OCI-LY1 (cell line): ENCODE results near the gene GRAMD1B.

ENCODE experiments used
- H2AFZ ChIP-seq: fragments of 200-600 bp; sonication (generic), shearing (Covaris generic); 2 replicates; pipeline ENCODE4 v1.6.0; 2014; ENCODE audit warnings: antibody characterized with exemption, mild to moderate bottlenecking, low read length
- H3F3A ChIP-seq: fragments of 200-600 bp; sonication (generic), shearing (Covaris generic); 2 replicates; pipeline ENCODE4 v1.6.0; 2014; ENCODE audit warnings: mild to moderate bottlenecking, antibody characterized with exemption, low read length, moderate library complexity; ENCODE audit not compliant: insufficient read depth
- H3K27ac ChIP-seq: fragments of 200-600 bp; sonication (generic); 2 replicates; pipeline ENCODE4 v1.5.1; 2014; ENCODE audit warnings: low read length, mixed run types, mild to moderate bottlenecking, low read depth; ENCODE audit not compliant: poor library complexity, severe bottlenecking
- H3K27me3 ChIP-seq: fragments of 200-600 bp; sonication (generic); 2 replicates; pipeline ENCODE4 v1.6.0; 2014; ENCODE audit warnings: antibody characterized with exemption, mild to moderate bottlenecking, low read length, moderate library complexity; ENCODE audit not compliant: insufficient read depth
- H3K36me3 ChIP-seq: fragments of 200-600 bp; sonication (generic); 2 replicates; pipeline ENCODE4 v1.6.1; 2014; ENCODE audit warnings: mild to moderate bottlenecking, antibody characterized with exemption, low read length, moderate library complexity, mixed read lengths; ENCODE audit not compliant: insufficient read depth
- H3K4me1 ChIP-seq: fragments of 200-600 bp; sonication (generic); 2 replicates; pipeline ENCODE4 v1.5.1; 2014; ENCODE audit warnings: mild to moderate bottlenecking, low read length, moderate library complexity; ENCODE audit not compliant: insufficient read depth, severe bottlenecking
- H3K4me2 ChIP-seq: fragments of 200-600 bp; sonication (generic), shearing (Covaris generic); 2 replicates; pipeline ENCODE4 v1.6.1; 2014; ENCODE audit warnings: low read length
- H3K4me3 ChIP-seq: fragments of 200-600 bp; sonication (generic); 2 replicates; pipeline ENCODE4 v1.5.1; 2014; ENCODE audit warnings: low read length, low read depth, mild to moderate bottlenecking, mixed read lengths; ENCODE audit not compliant: poor library complexity, severe bottlenecking
- H3K79me2 ChIP-seq: fragments of 200-600 bp; shearing (Covaris generic); 2 replicates; pipeline ENCODE4 v1.6.1; 2016; ENCODE audit warnings: mixed run types, low read length, mixed read lengths; ENCODE audit not compliant: insufficient read depth
- H3K9ac ChIP-seq: fragments of 200-600 bp; sonication (generic), shearing (Covaris generic); 2 replicates; pipeline ENCODE4 v1.6.1; 2014; ENCODE audit warnings: mild to moderate bottlenecking, low read length, mixed read lengths
- H3K9me2 ChIP-seq: fragments of 200-600 bp; sonication (generic), shearing (Covaris generic); 2 replicates; pipeline ENCODE4 v1.6.1; 2014; ENCODE audit warnings: low read depth, mild to moderate bottlenecking, low read length, mixed read lengths
- H3K9me3 ChIP-seq: fragments of 200-600 bp; shearing (Covaris generic); 2 replicates; pipeline ENCODE4 v1.6.1; 2014; ENCODE audit warnings: low read length, mixed read lengths
- H4K20me1 ChIP-seq: fragments of 200-600 bp; sonication (generic), shearing (Covaris generic); 2 replicates; pipeline ENCODE4 v1.6.0; 2016; ENCODE audit warnings: mild to moderate bottlenecking, low read length; ENCODE audit not compliant: insufficient read depth
- CTCF ChIP-seq: fragments of 200-600 bp; sonication (generic), shearing (Covaris generic); IDR thresholded peaks from 2 replicates; pipeline ENCODE4 v1.5.1; 2017; ENCODE audit warnings: mild to moderate bottlenecking, antibody characterized with exemption, low read length, moderate library complexity, mixed read lengths
- EZH2 ChIP-seq: fragments of 200-600 bp; sonication (generic), shearing (Covaris generic); IDR thresholded peaks from 2 replicates; pipeline ENCODE4 v1.8.0; 2017; ENCODE audit warnings: borderline replicate concordance, mixed run types, mild to moderate bottlenecking, antibody characterized with exemption, low read length, moderate library complexity, mixed read lengths

GRAMD1B gene

GRCh38 chr11:123382555-123383074 lies 47.5 kb upstream of the GRAMD1B start:
- Histone ChIP-seq H3K4me2 (no peak overlapping the region), H3K4me3 (no peak overlapping the region), H4K20me1 (no peaks in the 10 kb centered on the region), H3K9ac (no peak overlapping the region), H3F3A (no peaks in the 10 kb centered on the region), H3K27ac (no peak overlapping the region), H3K9me2 (no peaks in the 10 kb centered on the region), H3K9me3 (no peaks in the 10 kb centered on the region), H3K4me1 (no peaks in the 10 kb centered on the region), H3K27me3 (no peaks in the 10 kb centered on the region), H3K36me3 (no peaks in the 10 kb centered on the region), H3K79me2 (no peaks in the 10 kb centered on the region), H2AFZ (no peak overlapping the region)
- TF ChIP-seq EZH2 (no peak), CTCF (no peak)

- H3K27me3 ChIP-seq = no peaks in the 10 kb centered on the region
- H3K27ac ChIP-seq = no peak overlapping the region
- H3K36me3 ChIP-seq = no peaks in the 10 kb centered on the region
- TF ChIP-seq EZH2 = no peak
- no peak for TF ChIP-seq CTCF
- H3F3A ChIP-seq = no peaks in the 10 kb centered on the region
- no peak overlapping the region for H3K9ac ChIP-seq
- no peaks in the 10 kb centered on the region for H3K79me2 ChIP-seq
- H2AFZ ChIP-seq = no peak overlapping the region
- no peaks in the 10 kb centered on the region for H3K9me2 ChIP-seq
- H3K9me3 ChIP-seq = no peaks in the 10 kb centered on the region
- no peak overlapping the region for H3K4me3 ChIP-seq
- H4K20me1 ChIP-seq = no peaks in the 10 kb centered on the region
- no peak overlapping the region for H3K4me2 ChIP-seq
- no peaks in the 10 kb centered on the region for H3K4me1 ChIP-seq
Measured at GRCh38 chr11:123384116-123384515, 46.0 kb upstream of the GRAMD1B start.

GRCh38 chr11:123386796-123387510 lies 43.1 kb upstream of the GRAMD1B start:
- TF ChIP-seq CTCF (no peak), EZH2 (no peak)

More at GRCh38 chr11:123386796-123387510, 43.1 kb upstream of the GRAMD1B start:
- H3K4me1 ChIP-seq = no peaks in the 10 kb centered on the region
- H3K9ac ChIP-seq = no peak overlapping the region
- H2AFZ ChIP-seq = no peak overlapping the region
- H3K9me2 ChIP-seq = no peaks in the 10 kb centered on the region
- no peak overlapping the region for H3K4me2 ChIP-seq
- H4K20me1 ChIP-seq = no peaks in the 10 kb centered on the region
- no peaks in the 10 kb centered on the region for H3F3A ChIP-seq
- H3K36me3 ChIP-seq = no peaks in the 10 kb centered on the region
- H3K4me3 ChIP-seq = no peak overlapping the region
- H3K27me3 ChIP-seq = no peaks in the 10 kb centered on the region
- H3K27ac ChIP-seq = no peak overlapping the region
- no peaks in the 10 kb centered on the region for H3K9me3 ChIP-seq
- no peaks in the 10 kb centered on the region for H3K79me2 ChIP-seq
